ENCODE results near the gene ANKRD13A. TPM values are rescaled to one million over a fixed set of nuclear protein-coding genes. Genes with fewer than 3 reads are reported as not detected.

Gene ANKRD13A
- total and polyA plus RNA-seq, 7 donors, result 6.8 to 16.3 (median 9.0) TPM

GRCh38 chr12:109987615-109988014 lies 11.6 kb upstream of the ANKRD13A start:
- Histone ChIP-seq H3K4me3 (no peak overlapping the region), H3K27ac (no peak overlapping the region), H3K4me1 (peaks cover 9% of the 10 kb centered on the region), H3K27me3 (ENCODE audit: insufficient read depth in 3 of 3, low read length in 2 of 3) (no peaks in the 10 kb centered on the region), H3K36me3 (ENCODE audit: insufficient read depth in 1 of 2, low read depth in 1 of 2) (peaks cover 0 to 93% of the 10 kb centered on the region in 2 donors), H3K9me3 (no peaks in the 10 kb centered on the region)
- intact Hi-C loops (cut with DNase I), result no loop called here
- TF ChIP-seq, protein P1, sequence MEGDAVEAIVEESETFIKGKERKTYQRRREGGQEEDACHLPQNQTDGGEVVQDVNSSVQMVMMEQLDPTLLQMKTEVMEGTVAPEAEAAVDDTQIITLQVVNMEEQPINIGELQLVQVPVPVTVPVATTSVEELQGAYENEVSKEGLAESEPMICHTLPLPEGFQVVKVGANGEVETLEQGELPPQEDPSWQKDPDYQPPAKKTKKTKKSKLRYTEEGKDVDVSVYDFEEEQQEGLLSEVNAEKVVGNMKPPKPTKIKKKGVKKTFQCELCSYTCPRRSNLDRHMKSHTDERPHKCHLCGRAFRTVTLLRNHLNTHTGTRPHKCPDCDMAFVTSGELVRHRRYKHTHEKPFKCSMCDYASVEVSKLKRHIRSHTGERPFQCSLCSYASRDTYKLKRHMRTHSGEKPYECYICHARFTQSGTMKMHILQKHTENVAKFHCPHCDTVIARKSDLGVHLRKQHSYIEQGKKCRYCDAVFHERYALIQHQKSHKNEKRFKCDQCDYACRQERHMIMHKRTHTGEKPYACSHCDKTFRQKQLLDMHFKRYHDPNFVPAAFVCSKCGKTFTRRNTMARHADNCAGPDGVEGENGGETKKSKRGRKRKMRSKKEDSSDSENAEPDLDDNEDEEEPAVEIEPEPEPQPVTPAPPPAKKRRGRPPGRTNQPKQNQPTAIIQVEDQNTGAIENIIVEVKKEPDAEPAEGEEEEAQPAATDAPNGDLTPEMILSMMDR (IDR thresholded peaks at IDR 0.05), result no peak
- ATAC-seq, result no peak
- no peak for DNase-seq
- WGBS, 3 donors, result 92 to 95% (median 94%) methylated on average over 8 of the region's 8 CpGs

- ATAC-seq (no peak), DNase-seq (no peak)
- Histone ChIP-seq H3K4me3 (no peak overlapping the region), H3K36me3 (ENCODE audit: insufficient read depth in 1 of 2, low read depth in 1 of 2) (peaks cover 0 to 86% of the 10 kb centered on the region in 2 donors), H3K27me3 (ENCODE audit: insufficient read depth in 3 of 3, low read length in 2 of 3) (no peaks in the 10 kb centered on the region), H3K9me3 (no peaks in the 10 kb centered on the region), H3K27ac (no peak overlapping the region), H3K4me1 (peaks cover 9% of the 10 kb centered on the region)
- 89 to 91% (median 89%) methylated on average over 10 of the region's 10 CpGs for WGBS, 3 donors
- TF ChIP-seq, protein P1 (IDR thresholded peaks at IDR 0.05), result no peak
- intact Hi-C loops (cut with DNase I), result no loop called here
Measured at GRCh38 chr12:109988274-109988673, 11.0 kb upstream of the ANKRD13A start.

GRCh38 chr12:109988903-109989302 lies 10.3 kb upstream of the ANKRD13A start:
- no peak overlapping the region for H3K4me3 ChIP-seq
- peaks cover 14% of the 10 kb centered on the region for H3K4me1 ChIP-seq
- intact Hi-C loops (cut with DNase I), result no loop called here
- TF ChIP-seq, protein P1 (IDR thresholded peaks at IDR 0.05), result no peak
- no peak for DNase-seq
- H3K27ac ChIP-seq, result no peak overlapping the region
- no peak for ATAC-seq
- no peaks in the 10 kb centered on the region for H3K27me3 ChIP-seq (ENCODE audit: insufficient read depth in 3 of 3, low read length in 2 of 3)
- no peaks in the 10 kb centered on the region for H3K9me3 ChIP-seq
- WGBS, 3 donors, result 56 to 72% (median 65%) methylated on average over 8 of the region's 8 CpGs
- peaks cover 0 to 80% of the 10 kb centered on the region in 2 donors for H3K36me3 ChIP-seq (ENCODE audit: insufficient read depth in 1 of 2, low read depth in 1 of 2)

DNA sequence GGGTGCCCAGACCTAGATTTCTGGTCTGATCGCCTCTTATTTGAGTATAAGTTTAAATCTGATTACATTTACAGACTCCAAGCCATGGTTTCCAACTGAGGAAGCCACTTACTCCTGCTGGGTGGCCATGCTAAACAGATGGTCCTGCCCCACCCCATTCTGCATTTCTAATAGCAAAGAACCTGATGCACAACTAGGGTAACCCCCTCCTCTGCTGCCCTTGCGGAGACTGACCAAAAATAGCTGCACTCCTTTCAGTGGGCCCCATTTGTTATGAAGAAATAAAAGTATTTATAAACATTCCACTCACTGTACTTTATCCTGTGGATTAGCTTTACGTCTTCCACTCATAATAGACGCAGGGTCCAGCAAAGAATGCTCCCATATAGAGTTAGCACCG lies 9.8 kb upstream of the ANKRD13A start:
- TF ChIP-seq, protein P1 (IDR thresholded peaks at IDR 0.05), result no peak
- Histone ChIP-seq H3K9me3 (no peaks in the 10 kb centered on the region), H3K4me1 (peaks cover 17% of the 10 kb centered on the region), H3K27ac (peak overlapping the region; percentile 34), H3K36me3 (ENCODE audit: insufficient read depth in 1 of 2, low read depth in 1 of 2) (peaks cover 0 to 75% of the 10 kb centered on the region in 2 donors), H3K4me3 (no peak overlapping the region), H3K27me3 (ENCODE audit: insufficient read depth in 3 of 3, low read length in 2 of 3) (no peaks in the 10 kb centered on the region)
- intact Hi-C loops (cut with DNase I), result no loop called here
- WGBS, 3 donors, result 76 to 85% (median 77%) methylated on average over 5 of the region's 5 CpGs
- no peak for DNase-seq
- ATAC-seq, result no peak

DNA sequence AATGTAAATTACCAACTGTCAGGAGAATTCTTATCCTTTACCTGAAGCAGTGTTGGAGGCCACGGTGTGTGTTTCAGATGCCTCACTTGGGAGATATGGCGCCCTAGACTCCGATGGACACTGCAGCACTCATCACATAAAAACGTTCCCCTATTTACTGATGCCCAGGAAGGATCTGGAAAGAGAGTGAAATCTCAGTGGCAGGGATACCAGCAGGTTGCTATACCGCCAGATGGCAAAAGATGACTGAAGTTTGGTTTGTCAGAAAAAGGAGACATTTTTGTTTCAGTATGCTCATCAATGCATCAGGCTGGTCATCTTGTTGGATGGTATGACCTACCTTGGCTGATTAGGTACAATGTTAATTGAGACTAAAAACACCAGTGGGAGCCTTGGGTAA lies 7.6 kb upstream of the ANKRD13A start:
- no peak overlapping the region for H3K4me3 ChIP-seq
- peaks cover 28% of the 10 kb centered on the region for H3K4me1 ChIP-seq
- 88 to 95% (median 89%) methylated on average over 5 of the region's 5 CpGs for WGBS, 3 donors
- no peak for DNase-seq
- H3K36me3 ChIP-seq (ENCODE audit: insufficient read depth in 1 of 2, low read depth in 1 of 2), result peaks cover 0 to 54% of the 10 kb centered on the region in 2 donors
- no peaks in the 10 kb centered on the region for H3K27me3 ChIP-seq (ENCODE audit: insufficient read depth in 3 of 3, low read length in 2 of 3)
- no peak for ATAC-seq
- intact Hi-C loops (cut with DNase I), result no loop called here
- no peaks in the 10 kb centered on the region for H3K9me3 ChIP-seq
- no peak overlapping the region for H3K27ac ChIP-seq
- TF ChIP-seq, protein P1 (IDR thresholded peaks at IDR 0.05), result no peak

Data from psoas muscle (tissue), 8 donors.